Activated naive CD4-positive, alpha-beta T cell treated with anti-CD3 and anti-CD28 coated beads, Interleukin-2, amount 50 U/mL, for 16 hours (primary cell): Measurements from ENCODE around the gene COA8.
A peak's percentile ranks its signal among the peaks of the same experiment; 100 is the strongest.

ENCODE experiments used
- DNase-seq: peaks from one replicate; pipeline ENCODE4 v3.0.0-alpha.2; 2020

COA8 gene

GRCh38 chr14:103625356-103626095 is 62.8 kb downstream of the COA8 start:
- DNase-seq = peak; percentile 16

GRCh38 chr14:103626146-103626850 is 63.5 kb downstream of the COA8 start:
- DNase-seq = no peak

- DNase-seq = no peak
Measured at GRCh38 chr14:103627073-103628025, 64.6 kb downstream of the COA8 start.

GRCh38 chr14:103628221-103628683 is 65.5 kb downstream of the COA8 start:
- DNase-seq = no peak

- peak; percentile 87 for DNase-seq
Measured at GRCh38 chr14:103628684-103629502, 66.1 kb downstream of the COA8 start, which contains the start of gene KLC1. Gene KLC1 (plus strand): TSS chr14:103629211. CDS start chr14:103654565, 25,354 bp downstream.

- DNase-seq = peak; percentile 60
Measured at GRCh38 chr14:103629503-103630121, 66.9 kb downstream of the COA8 start.

GRCh38 chr14:103630364-103631108 is 67.8 kb downstream of the COA8 start:
- DNase-seq = no peak

GRCh38 chr14:103633391-103633790 is 70.6 kb downstream of the COA8 start:
- DNase-seq = no peak

- DNase-seq = no peak
Measured at GRCh38 chr14:103634156-103634555, 71.4 kb downstream of the COA8 start.

- DNase-seq = no peak
Measured at GRCh38 chr14:103638594-103638993, 75.8 kb downstream of the COA8 start.
